ENCODE results near the gene STX3. TPM values are rescaled to one million over a fixed set of nuclear protein-coding genes. Genes with fewer than 3 reads are reported as not detected.
A peak's percentile ranks its signal among the peaks of the same experiment; 100 is the strongest.

The STX3 gene
- total and polyA plus RNA-seq, 10 donors: 5.1 to 49.3 (median 27.8) TPM

GRCh38 chr11:59760771-59761170 lies 5.6 kb downstream of the STX3 start:
- no peak overlapping the region for H3K27ac ChIP-seq
- H3K4me3 ChIP-seq: no peak overlapping the region
- intact Hi-C loops (cut with DNase I; ENCODE audit: low total_unique reads): no loop called here
- DNase-seq: no peak
- H3K9me3 ChIP-seq: no peaks in the 10 kb centered on the region
- WGBS, 5 donors: 89 to 96% (median 92%) methylated on average over 4 of the region's 4 CpGs
- no peaks in the 10 kb centered on the region for H3K27me3 ChIP-seq (replicated peaks in 1 of 7)
- peaks cover 1 to 62% (median 29%) of the 10 kb centered on the region in 6 donors for H3K4me1 ChIP-seq
- TF ChIP-seq CTCF (IDR thresholded peaks at IDR 0.05 in 8 of 11, conservative IDR thresholded peaks at IDR 0.05 in 3 of 11) (no peak), POLR2A (IDR thresholded peaks at IDR 0.05) (no peak), POLR2AphosphoS5 (IDR thresholded peaks at IDR 0.05) (no peak)
- H3K36me3 ChIP-seq: peaks cover 0 to 11% (median 0%) of the 10 kb centered on the region in 6 donors

GRCh38 chr11:59761993-59762392 lies 6.8 kb downstream of the STX3 start:
- H3K9me3 ChIP-seq: no peaks in the 10 kb centered on the region
- TF ChIP-seq POLR2AphosphoS5 (IDR thresholded peaks at IDR 0.05): peak in 1 of 3 donors; percentile 37
- no peak for TF ChIP-seq POLR2A (IDR thresholded peaks at IDR 0.05)
- no peaks in the 10 kb centered on the region for H3K27me3 ChIP-seq (replicated peaks in 1 of 7)
- H3K4me1 ChIP-seq: peaks cover 0 to 62% (median 28%) of the 10 kb centered on the region in 6 donors
- H3K27ac ChIP-seq: peak overlapping the region in 3 of 8 donors; percentile 17 to 38 (median 22)
- 66 to 78% (median 68%) methylated on average over 6 of the region's 6 CpGs for WGBS, 5 donors
- H3K36me3 ChIP-seq: peaks cover 0 to 11% (median 0%) of the 10 kb centered on the region in 6 donors
- DNase-seq: no peak
- intact Hi-C loops (cut with DNase I; ENCODE audit: low total_unique reads): no loop called here
- no peak overlapping the region for H3K4me3 ChIP-seq

- Histone ChIP-seq H3K4me1 (peaks cover 0 to 79% (median 33%) of the 10 kb centered on the region in 6 donors), H3K9me3 (no peaks in the 10 kb centered on the region), H3K36me3 (peaks cover 0 to 5% (median 0%) of the 10 kb centered on the region in 6 donors), H3K4me3 (no peak overlapping the region), H3K27me3 (replicated peaks in 1 of 7) (no peaks in the 10 kb centered on the region), H3K27ac (peak overlapping the region in 1 of 8 donors; percentile 68)
- no peak for TF ChIP-seq CTCF (IDR thresholded peaks at IDR 0.05 in 8 of 11, conservative IDR thresholded peaks at IDR 0.05 in 3 of 11)
- TF ChIP-seq POLR2A (IDR thresholded peaks at IDR 0.05): no peak
- no peak for TF ChIP-seq POLR2AphosphoS5 (IDR thresholded peaks at IDR 0.05)
- WGBS, 5 donors: 88 to 95% (median 90%) methylated on average over 4 of the region's 4 CpGs
- intact Hi-C loops (cut with DNase I; ENCODE audit: low total_unique reads): no loop called here
- no peak for DNase-seq
Measured at GRCh38 chr11:59765068-59765735, 10.0 kb downstream of the STX3 start.

- Histone ChIP-seq H3K36me3 (no peaks in the 10 kb centered on the region), H3K27ac (peak overlapping the region in 4 of 8 donors; percentile 19 to 68 (median 54)), H3K4me1 (peaks cover 0 to 87% (median 32%) of the 10 kb centered on the region in 6 donors), H3K27me3 (replicated peaks in 1 of 7) (no peaks in the 10 kb centered on the region), H3K9me3 (no peaks in the 10 kb centered on the region), H3K4me3 (peak overlapping the region in 1 of 8 donors; percentile 9)
- no peak for DNase-seq
- WGBS, 5 donors: 72 to 77% (median 75%) methylated on average over 6 of the region's 6 CpGs
- TF ChIP-seq POLR2AphosphoS5 (IDR thresholded peaks at IDR 0.05): no peak
- no peak for TF ChIP-seq POLR2A (IDR thresholded peaks at IDR 0.05)
- TF ChIP-seq CTCF (IDR thresholded peaks at IDR 0.05 in 8 of 11, conservative IDR thresholded peaks at IDR 0.05 in 3 of 11): no peak
- intact Hi-C loops (cut with DNase I; ENCODE audit: low total_unique reads): no loop called here
Measured at GRCh38 chr11:59766542-59767224, 11.5 kb downstream of the STX3 start.

Measured in spleen (tissue), 11 donors.